SK-N-SH (cell line): Measurements from ENCODE around the gene ARHGAP21.

Experiments
- EP300 ChIP-seq, 2 experiments: IDR thresholded peaks; 2 replicates each; pipeline versions ENCODE4 v1.4.0 to v1.6.1; 2012; ENCODE audit warnings: borderline replicate concordance in 1 of 2, low read depth in 1 of 2, low read length in 1 of 2
- EZH2phosphoT487 ChIP-seq: fragments of 200-600 bp; sonication (generic); IDR thresholded peaks from 2 replicates; pipeline ENCODE4 v1.6.1; 2017; ENCODE audit warnings: low read depth, mixed run types, mild to moderate bottlenecking, antibody characterized with exemption, moderate library complexity, borderline replicate concordance
- FOXM1 ChIP-seq: IDR thresholded peaks from 2 replicates; pipeline ENCODE4 v1.4.0; 2012; ENCODE audit warnings: low read depth, mild to moderate bottlenecking
- NRF1 ChIP-seq: IDR thresholded peaks from 2 replicates; pipeline ENCODE4 v1.6.1; 2012; ENCODE audit warnings: low read depth, mild to moderate bottlenecking, low read length
- POLR2AphosphoS5 ChIP-seq: IDR thresholded peaks from 2 replicates; pipeline ENCODE4 v1.6.1; 2012; ENCODE audit warnings: low read depth, low read length
- RAD21 ChIP-seq: IDR thresholded peaks from 2 replicates; pipeline ENCODE4 v1.6.1; 2012; ENCODE audit warnings: mild to moderate bottlenecking, low read length
- RFX5 ChIP-seq: IDR thresholded peaks from 2 replicates; pipeline ENCODE4 v1.6.1; 2012; ENCODE audit warnings: mild to moderate bottlenecking, improper control_type of control experiment, low read length
- RXRA ChIP-seq: IDR thresholded peaks from 2 replicates; pipeline ENCODE4 v1.4.0; 2012; ENCODE audit warnings: low read depth, mild to moderate bottlenecking, borderline replicate concordance
- TF ChIP-seq, protein P1 (sequence below): fragments of 200-600 bp; sonication (generic); IDR thresholded peaks from 2 replicates; pipeline ENCODE4 v1.6.1; 2017; ENCODE audit warnings: antibody characterized with exemption, mild to moderate bottlenecking, moderate library complexity
- TF ChIP-seq, protein P2 (sequence below): IDR thresholded peaks from 2 replicates; pipeline ENCODE4 v1.6.1; 2012; ENCODE audit warnings: mild to moderate bottlenecking, low read depth, low read length, moderate library complexity
- TF ChIP-seq, protein P3 (sequence below): IDR thresholded peaks from 2 replicates; pipeline ENCODE4; 2012

DNA sequence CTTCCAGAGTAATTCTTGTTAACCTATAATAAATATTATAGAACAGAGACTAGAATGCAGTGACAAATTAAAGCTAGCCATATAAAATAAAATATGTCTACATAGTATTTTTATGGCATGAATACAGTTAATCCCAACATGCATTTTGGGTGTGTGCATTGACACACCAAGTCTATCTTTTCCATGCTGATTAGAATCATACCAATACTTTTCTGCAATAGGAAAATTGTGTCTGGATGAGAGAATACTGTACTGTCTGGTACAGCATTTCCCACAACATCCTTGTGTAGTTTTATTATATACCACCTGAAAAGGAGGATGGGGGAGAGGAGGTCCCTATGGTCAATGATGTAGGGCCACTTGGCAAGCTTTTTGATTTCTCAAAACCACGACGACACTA, 100.3 kb downstream of the ARHGAP21 start:
- TF ChIP-seq, protein P1, sequence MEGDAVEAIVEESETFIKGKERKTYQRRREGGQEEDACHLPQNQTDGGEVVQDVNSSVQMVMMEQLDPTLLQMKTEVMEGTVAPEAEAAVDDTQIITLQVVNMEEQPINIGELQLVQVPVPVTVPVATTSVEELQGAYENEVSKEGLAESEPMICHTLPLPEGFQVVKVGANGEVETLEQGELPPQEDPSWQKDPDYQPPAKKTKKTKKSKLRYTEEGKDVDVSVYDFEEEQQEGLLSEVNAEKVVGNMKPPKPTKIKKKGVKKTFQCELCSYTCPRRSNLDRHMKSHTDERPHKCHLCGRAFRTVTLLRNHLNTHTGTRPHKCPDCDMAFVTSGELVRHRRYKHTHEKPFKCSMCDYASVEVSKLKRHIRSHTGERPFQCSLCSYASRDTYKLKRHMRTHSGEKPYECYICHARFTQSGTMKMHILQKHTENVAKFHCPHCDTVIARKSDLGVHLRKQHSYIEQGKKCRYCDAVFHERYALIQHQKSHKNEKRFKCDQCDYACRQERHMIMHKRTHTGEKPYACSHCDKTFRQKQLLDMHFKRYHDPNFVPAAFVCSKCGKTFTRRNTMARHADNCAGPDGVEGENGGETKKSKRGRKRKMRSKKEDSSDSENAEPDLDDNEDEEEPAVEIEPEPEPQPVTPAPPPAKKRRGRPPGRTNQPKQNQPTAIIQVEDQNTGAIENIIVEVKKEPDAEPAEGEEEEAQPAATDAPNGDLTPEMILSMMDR = no peak
- TF ChIP-seq, protein P2, sequence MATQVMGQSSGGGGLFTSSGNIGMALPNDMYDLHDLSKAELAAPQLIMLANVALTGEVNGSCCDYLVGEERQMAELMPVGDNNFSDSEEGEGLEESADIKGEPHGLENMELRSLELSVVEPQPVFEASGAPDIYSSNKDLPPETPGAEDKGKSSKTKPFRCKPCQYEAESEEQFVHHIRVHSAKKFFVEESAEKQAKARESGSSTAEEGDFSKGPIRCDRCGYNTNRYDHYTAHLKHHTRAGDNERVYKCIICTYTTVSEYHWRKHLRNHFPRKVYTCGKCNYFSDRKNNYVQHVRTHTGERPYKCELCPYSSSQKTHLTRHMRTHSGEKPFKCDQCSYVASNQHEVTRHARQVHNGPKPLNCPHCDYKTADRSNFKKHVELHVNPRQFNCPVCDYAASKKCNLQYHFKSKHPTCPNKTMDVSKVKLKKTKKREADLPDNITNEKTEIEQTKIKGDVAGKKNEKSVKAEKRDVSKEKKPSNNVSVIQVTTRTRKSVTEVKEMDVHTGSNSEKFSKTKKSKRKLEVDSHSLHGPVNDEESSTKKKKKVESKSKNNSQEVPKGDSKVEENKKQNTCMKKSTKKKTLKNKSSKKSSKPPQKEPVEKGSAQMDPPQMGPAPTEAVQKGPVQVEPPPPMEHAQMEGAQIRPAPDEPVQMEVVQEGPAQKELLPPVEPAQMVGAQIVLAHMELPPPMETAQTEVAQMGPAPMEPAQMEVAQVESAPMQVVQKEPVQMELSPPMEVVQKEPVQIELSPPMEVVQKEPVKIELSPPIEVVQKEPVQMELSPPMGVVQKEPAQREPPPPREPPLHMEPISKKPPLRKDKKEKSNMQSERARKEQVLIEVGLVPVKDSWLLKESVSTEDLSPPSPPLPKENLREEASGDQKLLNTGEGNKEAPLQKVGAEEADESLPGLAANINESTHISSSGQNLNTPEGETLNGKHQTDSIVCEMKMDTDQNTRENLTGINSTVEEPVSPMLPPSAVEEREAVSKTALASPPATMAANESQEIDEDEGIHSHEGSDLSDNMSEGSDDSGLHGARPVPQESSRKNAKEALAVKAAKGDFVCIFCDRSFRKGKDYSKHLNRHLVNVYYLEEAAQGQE = no peak
- no peak for TF ChIP-seq RAD21
- TF ChIP-seq POLR2AphosphoS5 = no peak
- no peak for TF ChIP-seq RXRA
- no peak for TF ChIP-seq FOXM1
- TF ChIP-seq EZH2phosphoT487 = no peak
- no peak for TF ChIP-seq NRF1
- TF ChIP-seq EP300 (IDR thresholded peaks at IDR 0.05; ENCODE audit: borderline replicate concordance in 1 of 2, low read depth in 1 of 2, low read length in 1 of 2) = no peak
- TF ChIP-seq, protein P3, sequence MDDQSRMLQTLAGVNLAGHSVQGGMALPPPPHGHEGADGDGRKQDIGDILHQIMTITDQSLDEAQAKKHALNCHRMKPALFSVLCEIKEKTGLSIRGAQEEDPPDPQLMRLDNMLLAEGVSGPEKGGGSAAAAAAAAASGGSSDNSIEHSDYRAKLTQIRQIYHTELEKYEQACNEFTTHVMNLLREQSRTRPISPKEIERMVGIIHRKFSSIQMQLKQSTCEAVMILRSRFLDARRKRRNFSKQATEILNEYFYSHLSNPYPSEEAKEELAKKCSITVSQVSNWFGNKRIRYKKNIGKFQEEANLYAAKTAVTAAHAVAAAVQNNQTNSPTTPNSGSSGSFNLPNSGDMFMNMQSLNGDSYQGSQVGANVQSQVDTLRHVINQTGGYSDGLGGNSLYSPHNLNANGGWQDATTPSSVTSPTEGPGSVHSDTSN = no peak
- TF ChIP-seq RFX5 = no peak
